Measurements from ENCODE around the gene CCDC63.

Gene CCDC63

GRCh38 chr12:110818511-110818910 is 28.3 kb upstream of the CCDC63 start:
- peaks cover 33% of the 10 kb centered on the region for H3K27me3 ChIP-seq (ENCODE audit: insufficient read depth, low read length)
- no peak overlapping the region for H3K4me3 ChIP-seq (ENCODE audit: low read length)
- peaks cover 14% of the 10 kb centered on the region; the same call in 1 of the 2 replicates for H3K4me1 ChIP-seq (ENCODE audit: insufficient read depth, low read length)
- WGBS, result 88% methylated on average over 5 of the region's 5 CpGs
- no peaks in the 10 kb centered on the region for H3K36me3 ChIP-seq (ENCODE audit: insufficient read depth, low read length)
- H3K9ac ChIP-seq (ENCODE audit: low read depth, low read length), result no peak overlapping the region
- no peak overlapping the region for H3K27ac ChIP-seq (ENCODE audit: low read depth, low read length)
- no peaks in the 10 kb centered on the region for H3K9me3 ChIP-seq (ENCODE audit: insufficient read depth, low read depth, low read length)

- no peak overlapping the region for H3K27ac ChIP-seq (ENCODE audit: low read depth, low read length)
- no peaks in the 10 kb centered on the region for H3K36me3 ChIP-seq (ENCODE audit: insufficient read depth, low read length)
- H3K9me3 ChIP-seq (ENCODE audit: insufficient read depth, low read depth, low read length), result no peaks in the 10 kb centered on the region
- H3K27me3 ChIP-seq (ENCODE audit: insufficient read depth, low read length), result peaks cover 27% of the 10 kb centered on the region
- 84% methylated on average over 3 of the region's 3 CpGs for WGBS
- no peak overlapping the region for H3K9ac ChIP-seq (ENCODE audit: low read depth, low read length)
- H3K4me3 ChIP-seq (ENCODE audit: low read length), result no peak overlapping the region
- peaks cover 14% of the 10 kb centered on the region; the same call in 1 of the 2 replicates for H3K4me1 ChIP-seq (ENCODE audit: insufficient read depth, low read length)
Observed at GRCh38 chr12:110819150-110819549, 27.6 kb upstream of the CCDC63 start.

GRCh38 chr12:110819646-110820045 is 27.1 kb upstream of the CCDC63 start:
- peaks cover 22% of the 10 kb centered on the region for H3K27me3 ChIP-seq (ENCODE audit: insufficient read depth, low read length)
- no peak overlapping the region for H3K4me3 ChIP-seq (ENCODE audit: low read length)
- H3K9me3 ChIP-seq (ENCODE audit: insufficient read depth, low read depth, low read length), result no peaks in the 10 kb centered on the region
- H3K27ac ChIP-seq (ENCODE audit: low read depth, low read length), result no peak overlapping the region
- H3K4me1 ChIP-seq (ENCODE audit: insufficient read depth, low read length), result peaks cover 14% of the 10 kb centered on the region; the same call in 1 of the 2 replicates
- WGBS, result 86% methylated on average over 5 of the region's 5 CpGs
- H3K36me3 ChIP-seq (ENCODE audit: insufficient read depth, low read length), result no peaks in the 10 kb centered on the region
- no peak overlapping the region for H3K9ac ChIP-seq (ENCODE audit: low read depth, low read length)

DNA sequence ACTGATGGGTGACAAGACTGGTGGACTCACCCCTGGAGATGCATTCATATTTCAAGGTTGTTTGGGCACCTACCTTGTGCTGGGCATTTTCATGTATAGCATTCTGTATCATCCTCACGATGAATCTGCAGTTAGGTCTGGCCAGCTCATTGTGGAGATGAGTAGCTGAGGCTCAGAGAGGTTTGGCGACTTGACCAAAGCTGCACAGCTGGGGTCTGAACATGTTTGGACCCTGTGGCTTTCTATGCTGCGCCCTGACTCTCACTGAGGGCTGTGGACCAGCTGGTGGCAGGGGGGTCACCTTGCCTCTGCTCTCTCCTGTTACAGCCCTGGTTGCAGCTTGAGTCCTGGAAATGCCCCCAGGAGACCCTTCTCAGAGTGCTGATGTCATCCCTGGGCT is 24.9 kb upstream of the CCDC63 start:
- Histone ChIP-seq H3K4me1 (ENCODE audit: insufficient read depth, low read length) (0 out of 2 replicates have a peak, but pooled peaks cover 2% of the 10 kb centered on the region), H3K27me3 (ENCODE audit: insufficient read depth, low read length) (no peaks in the 10 kb centered on the region), H3K9me3 (ENCODE audit: insufficient read depth, low read depth, low read length) (no peaks in the 10 kb centered on the region), H3K27ac (ENCODE audit: low read depth, low read length) (no peak overlapping the region), H3K9ac (ENCODE audit: low read depth, low read length) (no peak overlapping the region), H3K4me3 (ENCODE audit: low read length) (no peak overlapping the region), H3K36me3 (ENCODE audit: insufficient read depth, low read length) (no peaks in the 10 kb centered on the region)
- 95% methylated on average over 3 of the region's 3 CpGs for WGBS

DNA sequence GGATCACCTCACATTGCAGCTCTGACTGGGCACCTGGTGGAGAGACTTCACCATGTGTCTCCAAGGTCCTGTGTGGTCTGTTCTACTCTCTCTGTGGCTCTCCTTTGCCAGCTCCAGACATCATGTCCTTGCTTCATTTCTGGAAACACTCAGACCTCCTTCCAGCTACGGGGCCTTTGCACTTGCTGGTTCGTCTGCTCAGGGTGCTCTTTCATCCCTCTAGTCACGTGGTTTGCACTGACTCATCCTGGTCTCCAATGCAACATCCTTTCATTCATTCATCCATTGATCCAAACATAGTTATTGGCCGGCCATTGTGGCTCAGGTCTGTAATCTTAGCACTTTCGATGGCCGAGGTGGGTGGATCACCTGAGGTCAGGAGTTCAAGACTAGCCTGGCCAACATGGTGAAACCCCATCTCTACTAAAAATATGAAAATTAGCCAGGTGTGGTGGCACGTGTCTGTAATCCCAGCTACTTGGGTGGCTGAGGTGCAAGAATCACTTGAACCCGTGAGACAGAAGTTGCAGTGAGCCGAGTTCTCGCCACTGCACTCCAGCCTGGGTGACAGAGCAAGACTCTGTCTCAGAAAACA is 23.9 kb upstream of the CCDC63 start:
- no peaks in the 10 kb centered on the region for H3K4me1 ChIP-seq (ENCODE audit: insufficient read depth, low read length)
- H3K27me3 ChIP-seq (ENCODE audit: insufficient read depth, low read length), result no peaks in the 10 kb centered on the region
- H3K4me3 ChIP-seq (ENCODE audit: low read length), result no peak overlapping the region
- H3K9me3 ChIP-seq (ENCODE audit: insufficient read depth, low read depth, low read length), result no peaks in the 10 kb centered on the region
- H3K9ac ChIP-seq (ENCODE audit: low read depth, low read length), result no peak overlapping the region
- 94% methylated on average over 10 of the region's 10 CpGs for WGBS
- no peaks in the 10 kb centered on the region for H3K36me3 ChIP-seq (ENCODE audit: insufficient read depth, low read length)
- no peak overlapping the region for H3K27ac ChIP-seq (ENCODE audit: low read depth, low read length)

GRCh38 chr12:110824342-110824741 is 22.4 kb upstream of the CCDC63 start:
- H3K9ac ChIP-seq (ENCODE audit: low read depth, low read length), result no peak overlapping the region
- no peaks in the 10 kb centered on the region for H3K36me3 ChIP-seq (ENCODE audit: insufficient read depth, low read length)
- 82% methylated on average over 2 of the region's 2 CpGs for WGBS
- no peaks in the 10 kb centered on the region for H3K4me1 ChIP-seq (ENCODE audit: insufficient read depth, low read length)
- no peaks in the 10 kb centered on the region for H3K27me3 ChIP-seq (ENCODE audit: insufficient read depth, low read length)
- H3K4me3 ChIP-seq (ENCODE audit: low read length), result no peak overlapping the region
- no peaks in the 10 kb centered on the region for H3K9me3 ChIP-seq (ENCODE audit: insufficient read depth, low read depth, low read length)
- H3K27ac ChIP-seq (ENCODE audit: low read depth, low read length), result no peak overlapping the region

- Histone ChIP-seq H3K4me3 (ENCODE audit: low read length) (no peak overlapping the region), H3K9me3 (ENCODE audit: insufficient read depth, low read depth, low read length) (no peaks in the 10 kb centered on the region), H3K36me3 (ENCODE audit: insufficient read depth, low read length) (no peaks in the 10 kb centered on the region), H3K27ac (ENCODE audit: low read depth, low read length) (no peak overlapping the region), H3K4me1 (ENCODE audit: insufficient read depth, low read length) (no peaks in the 10 kb centered on the region), H3K9ac (ENCODE audit: low read depth, low read length) (no peak overlapping the region), H3K27me3 (ENCODE audit: insufficient read depth, low read length) (no peaks in the 10 kb centered on the region)
- WGBS, result 79% methylated on average over 4 of the region's 4 CpGs
Observed at GRCh38 chr12:110825530-110825929, 21.3 kb upstream of the CCDC63 start.

GRCh38 chr12:110826592-110827200 is 20.1 kb upstream of the CCDC63 start:
- Histone ChIP-seq H3K9me3 (ENCODE audit: insufficient read depth, low read depth, low read length) (no peaks in the 10 kb centered on the region), H3K4me3 (ENCODE audit: low read length) (no peak overlapping the region), H3K27me3 (ENCODE audit: insufficient read depth, low read length) (no peaks in the 10 kb centered on the region), H3K9ac (ENCODE audit: low read depth, low read length) (no peak overlapping the region), H3K27ac (ENCODE audit: low read depth, low read length) (no peak overlapping the region), H3K36me3 (ENCODE audit: insufficient read depth, low read length) (no peaks in the 10 kb centered on the region), H3K4me1 (ENCODE audit: insufficient read depth, low read length) (no peaks in the 10 kb centered on the region)
- 43% methylated on average over 14 of the region's 14 CpGs for WGBS

DNA sequence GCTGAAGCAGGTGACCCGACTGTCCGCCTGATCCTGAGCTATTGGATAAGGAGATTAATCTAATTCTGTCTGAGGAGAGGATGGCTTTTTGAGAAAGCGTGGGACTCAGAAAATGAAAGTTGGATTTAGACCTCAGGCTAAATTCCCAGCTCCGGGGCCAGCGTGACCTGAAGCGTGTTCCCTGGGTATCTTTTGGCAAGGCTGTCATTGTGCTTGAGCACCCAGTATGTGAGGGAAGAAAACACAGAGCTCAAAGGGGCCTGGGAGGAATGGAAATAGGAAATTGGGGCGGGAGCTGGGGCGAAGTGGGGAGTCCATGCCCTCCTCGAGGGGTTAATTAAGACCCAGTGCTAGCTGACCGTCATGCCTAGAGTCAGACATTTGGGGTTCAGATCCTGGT is 17.5 kb upstream of the CCDC63 start:
- Histone ChIP-seq H3K36me3 (ENCODE audit: insufficient read depth, low read length) (no peaks in the 10 kb centered on the region), H3K4me1 (ENCODE audit: insufficient read depth, low read length) (no peaks in the 10 kb centered on the region), H3K9ac (ENCODE audit: low read depth, low read length) (no peak overlapping the region), H3K9me3 (ENCODE audit: insufficient read depth, low read depth, low read length) (no peaks in the 10 kb centered on the region), H3K27me3 (ENCODE audit: insufficient read depth, low read length) (no peaks in the 10 kb centered on the region), H3K27ac (ENCODE audit: low read depth, low read length) (no peak overlapping the region), H3K4me3 (ENCODE audit: low read length) (no peak overlapping the region)
- WGBS, result 93% methylated on average over 10 of the region's 10 CpGs

- Histone ChIP-seq H3K27me3 (ENCODE audit: insufficient read depth, low read length) (no peaks in the 10 kb centered on the region), H3K9me3 (ENCODE audit: insufficient read depth, low read depth, low read length) (no peaks in the 10 kb centered on the region)
Observed at GRCh38 chr12:110836291-110836690, 10.5 kb upstream of the CCDC63 start.

GRCh38 chr12:110841007-110841406 is 5.8 kb upstream of the CCDC63 start:
- 88% methylated on average over 6 of the region's 6 CpGs for WGBS
- Histone ChIP-seq H3K27me3 (ENCODE audit: insufficient read depth, low read length) (no peaks in the 10 kb centered on the region), H3K36me3 (ENCODE audit: insufficient read depth, low read length) (no peaks in the 10 kb centered on the region), H3K9ac (ENCODE audit: low read depth, low read length) (no peak overlapping the region), H3K4me1 (ENCODE audit: insufficient read depth, low read length) (no peaks in the 10 kb centered on the region), H3K27ac (ENCODE audit: low read depth, low read length) (no peak overlapping the region), H3K4me3 (ENCODE audit: low read length) (no peak overlapping the region), H3K9me3 (ENCODE audit: insufficient read depth, low read depth, low read length) (no peaks in the 10 kb centered on the region)

More at GRCh38 chr12:110836291-110836690, 10.5 kb upstream of the CCDC63 start:
- Histone ChIP-seq H3K36me3 (ENCODE audit: insufficient read depth, low read length) (no peaks in the 10 kb centered on the region), H3K9ac (ENCODE audit: low read depth, low read length) (no peak overlapping the region), H3K4me1 (ENCODE audit: insufficient read depth, low read length) (no peaks in the 10 kb centered on the region), H3K27ac (ENCODE audit: low read depth, low read length) (no peak overlapping the region), H3K4me3 (ENCODE audit: low read length) (no peak overlapping the region)
- 93% methylated on average over 4 of the region's 4 CpGs for WGBS

Data from HUES64 (cell line).